PC-9 (cell line): ENCODE measurements around the gene CGB3. TPM values are rescaled to one million over a fixed set of nuclear protein-coding genes. Genes with fewer than 3 reads are reported as not detected.
A peak's percentile ranks its signal among the peaks of the same experiment; 100 is the strongest.

Experiments used
- BruUV-seq: library from RNA; stranded (reverse); fragments of 400-500 nt; replicated peaks from 2 replicates; lab custom pipeline; 2021; lab: Mats Ljungman, UMichigan
- CTCF ChIA-PET: fragments of 300-600 bp; sonication (Branson Sonifier 250); formaldehyde crosslinking; loops from one replicate; lab custom pipeline; 2022; ENCODE audit warnings: antibody characterized with exemption; lab: Charles Lee
- POLR2A ChIA-PET: fragments of 300-600 bp; sonication (Branson Sonifier 250); formaldehyde crosslinking; loops from one replicate; lab custom pipeline; 2022; ENCODE audit warnings: antibody characterized with exemption; ENCODE audit not compliant: unreplicated experiment; lab: Charles Lee
- DNase-seq, 2 experiments: peaks; one replicate each; pipeline versions ENCODE4 v3.0.0 to v3.0.0-alpha.2; 2015 to 2022; ENCODE audit warnings: mixed read lengths in 1 of 2
- H2AFZ ChIP-seq: fragments of 200-600 bp; sonication (generic); 2 replicates; pipeline ENCODE4 v1.8.1; 2017; ENCODE audit warnings: antibody characterized with exemption
- H3F3A ChIP-seq: fragments of 200-600 bp; sonication (generic); 2 replicates; pipeline ENCODE4 v1.8.1; 2017; ENCODE audit warnings: antibody characterized with exemption, mild to moderate bottlenecking, low read depth; ENCODE audit not compliant: insufficient read depth
- H3K27ac ChIP-seq: fragments of 200-600 bp; sonication (generic); 2 replicates; pipeline ENCODE4 v1.6.1; 2016; ENCODE audit warnings: mixed run types
- H3K27me3 ChIP-seq: fragments of 200-600 bp; sonication (generic); 2 replicates; pipeline ENCODE4 v1.6.1; 2016; ENCODE audit warnings: low read depth, mixed run types; ENCODE audit not compliant: insufficient read depth
- H3K36me3 ChIP-seq: fragments of 200-600 bp; sonication (generic); 2 replicates; pipeline ENCODE4 v1.6.1; 2016; ENCODE audit warnings: low read depth, mixed run types
- H3K4me1 ChIP-seq: fragments of 200-600 bp; sonication (generic); replicated peaks from 2 replicates; pipeline ENCODE4 v1.6.1; 2016; ENCODE audit warnings: mixed run types; ENCODE audit not compliant: insufficient read depth
- H3K4me2 ChIP-seq: fragments of 200-600 bp; sonication (generic); 2 replicates; pipeline ENCODE4 v1.6.1; 2017; ENCODE audit warnings: mixed run types
- H3K4me3 ChIP-seq: fragments of 200-600 bp; sonication (generic); 2 replicates; pipeline ENCODE4 v1.6.1; 2016; ENCODE audit warnings: mixed run types
- H3K79me2 ChIP-seq: fragments of 200-600 bp; sonication (generic); 2 replicates; pipeline ENCODE4 v1.6.1; 2017; ENCODE audit warnings: low read depth, mixed run types
- H3K9me2 ChIP-seq: fragments of 200-600 bp; sonication (generic); 2 replicates; pipeline ENCODE4 v1.8.1; 2017; ENCODE audit warnings: mild to moderate bottlenecking; ENCODE audit not compliant: insufficient read depth
- H3K9me3 ChIP-seq: fragments of 200-600 bp; sonication (generic); 2 replicates; pipeline ENCODE4 v1.8.1; 2016; ENCODE audit warnings: low read depth; ENCODE audit not compliant: insufficient read depth
- H4K20me1 ChIP-seq: fragments of 200-600 bp; sonication (generic); 2 replicates; pipeline ENCODE4 v1.8.1; 2017; ENCODE audit not compliant: insufficient read depth
- CTCF ChIP-seq: fragments of 200-600 bp; sonication (generic); conservative IDR thresholded peaks from 2 replicates; pipeline ENCODE4 v1.6.1; 2017; ENCODE audit warnings: mixed run types, antibody characterized with exemption, mild to moderate bottlenecking, moderate library complexity
- EZH2 ChIP-seq: fragments of 200-600 bp; sonication (generic); IDR thresholded peaks from 2 replicates; pipeline ENCODE4 v1.8.0; 2017; ENCODE audit warnings: antibody characterized with exemption, low read depth
- intact Hi-C: fragments of 100-400 bp; cut with micrococcal nuclease; formaldehyde crosslinking; loops from one replicate; pipeline ENCODE4 v1.10.0; 2022; ENCODE audit not compliant: unreplicated experiment
- microRNA-seq: library from miRNA; unstranded; fragments of <30 nt; microRNA quantifications from one replicate; pipeline ENCODE4 v1.2.0, GENCODE V29; 2021; ENCODE audit warnings: borderline number of aligned reads, borderline replicate concordance
- total RNA-seq: library from RNA; stranded (reverse); gene quantifications from 2 replicates; pipeline ENCODE4 v1.2.3, GENCODE V29; 2021

CGB3 gene
- total RNA-seq, 1 experiment from 2014 or later, result not detected

GRCh38 chr19:48975947-48976847 is 47.9 kb downstream of the CGB3 start:
- H3K9me3 ChIP-seq, result no peaks in the 10 kb centered on the region
- H3K4me1 ChIP-seq, result no peaks in the 10 kb centered on the region
- H3K36me3 ChIP-seq, result peaks cover 7% of the 10 kb centered on the region; the same call in 1 of the 2 replicates
- peak in 1 of 2 experiments; percentile 37 for DNase-seq
- H3K4me3 ChIP-seq, result no peak overlapping the region
- H3K79me2 ChIP-seq, result no peaks in the 10 kb centered on the region
- H2AFZ ChIP-seq, result no peak overlapping the region
- POLR2A ChIA-PET, result interaction anchor here (0.6 kb wide), 2 partner anchors 174 to 512 kb away, joined by 6 to 7 read pairs; no protein-coding TSS in a partner anchor
- peaks cover 30% of the 10 kb centered on the region; the same call in 1 of the 2 replicates for H3F3A ChIP-seq
- TF ChIP-seq CTCF (peak; percentile 60), EZH2 (no peak)
- no peak overlapping the region for H3K27ac ChIP-seq
- H4K20me1 ChIP-seq, result no peaks in the 10 kb centered on the region
- H3K27me3 ChIP-seq, result no peaks in the 10 kb centered on the region
- BruUV-seq, result no TSS peak
- CTCF ChIA-PET, result interaction anchor here (0.7 to 0.9 kb wide), 2 partner anchors 16 to 475 kb away, joined by 6 to 9 read pairs; no protein-coding TSS in a partner anchor
- no peak overlapping the region for H3K4me2 ChIP-seq
- H3K9me2 ChIP-seq, result no peaks in the 10 kb centered on the region
- intact Hi-C loops, result no loop called here

Small RNAs within 50 kb of the gene (microRNA-seq; reads per million reads assigned to microRNA genes)
- gene MIR6798, result not detected

Other genes with a start within 250 kb of the CGB3 start
- 69.7 and 70.5 TPM in 2 replicates for gene BCAT2, start 213.3 kb downstream of the CGB3 start, total RNA-seq
- gene HSD17B14, start 187.8 kb downstream of the CGB3 start, total RNA-seq, result 20.7 and 33.6 TPM in 2 replicates
- 0.79 and 1.8 TPM in 2 replicates for gene PLEKHA4, start 155.7 kb downstream of the CGB3 start, total RNA-seq
- gene PPP1R15A, start 151.9 kb downstream of the CGB3 start, total RNA-seq, result 49.5 and 53.6 TPM in 2 replicates
- not detected in 2 replicates for gene TULP2, start 125.6 kb downstream of the CGB3 start, total RNA-seq
- gene NUCB1, start 124.0 kb downstream of the CGB3 start, total RNA-seq, result 185 and 216 TPM in 2 replicates
- 2.0 and 2.4 TPM in 2 replicates for gene DHDH, start 90.6 kb downstream of the CGB3 start, total RNA-seq
- 140 and 198 TPM in 2 replicates for gene BAX, start 69.5 kb downstream of the CGB3 start, total RNA-seq
- 3,402 and 3,822 TPM in 2 replicates for gene FTL, start 59.0 kb downstream of the CGB3 start, total RNA-seq
- 47.5 and 54.2 TPM in 2 replicates for gene GYS1, start 31.0 kb downstream of the CGB3 start, total RNA-seq
- 175 and 179 TPM in 2 replicates for gene RUVBL2, start 30.4 kb downstream of the CGB3 start, total RNA-seq
- 1.6 and 3.5 TPM in 2 replicates for gene LHB, start 7.2 kb downstream of the CGB3 start, total RNA-seq
- not detected in 2 replicates for gene CGB2, start 7.6 kb upstream of the CGB3 start, total RNA-seq
- 0.83 TPM in 1 of 2 replicates, not detected in the other for gene CGB1, start 12.6 kb upstream of the CGB3 start, total RNA-seq
- gene CGB5, start 19.5 kb upstream of the CGB3 start, total RNA-seq, result 1.1 and 1.9 TPM in 2 replicates
- 1.0 and 5.3 TPM in 2 replicates for gene CGB8, start 24.8 kb upstream of the CGB3 start, total RNA-seq
- 4.8 and 6.8 TPM in 2 replicates for gene CGB7, start 33.4 kb upstream of the CGB3 start, total RNA-seq
- 14.0 and 18.6 TPM in 2 replicates for gene NTF4, start 40.5 kb upstream of the CGB3 start, total RNA-seq
- gene KCNA7, start 48.4 kb upstream of the CGB3 start, total RNA-seq, result not detected in 2 replicates
- 151 and 199 TPM in 2 replicates for gene SNRNP70, start 61.1 kb upstream of the CGB3 start, total RNA-seq
- gene LIN7B, start 90.0 kb upstream of the CGB3 start, total RNA-seq, result 6.5 and 7.0 TPM in 2 replicates
- gene C19orf73, start 94.8 kb upstream of the CGB3 start, total RNA-seq, result 1.5 and 3.0 TPM in 2 replicates
- 8.3 and 10.1 TPM in 2 replicates for gene PPFIA3, start 95.2 kb upstream of the CGB3 start, total RNA-seq
- 0.50 TPM in 1 of 2 replicates, not detected in the other for gene HRC, start 131.1 kb upstream of the CGB3 start, total RNA-seq
- 43.8 and 62.3 TPM in 2 replicates for gene TRPM4, start 133.5 kb upstream of the CGB3 start, total RNA-seq